K562 (cell line): ENCODE data around the gene KCTD4. TPM values are rescaled to one million over a fixed set of nuclear protein-coding genes. Genes with fewer than 3 reads are reported as not detected.

ENCODE experiments used
- CC2D1A ChIP-seq: fragments of 450-650 bp; IDR thresholded peaks from 2 replicates; pipeline ENCODE4 v1.6.1; 2017; ENCODE audit warnings: mild to moderate bottlenecking
- DIDO1 ChIP-seq: fragments of 450-650 bp; IDR thresholded peaks from 2 replicates; pipeline ENCODE4 v1.6.1; 2016; ENCODE audit warnings: low read depth, missing biosample characterization, missing genetic modification characterization
- MTA3 ChIP-seq: fragments of 450-650 bp; formaldehyde crosslinking; IDR thresholded peaks from 2 replicates; pipeline ENCODE4 v1.6.1; 2017; ENCODE audit warnings: mild to moderate bottlenecking, borderline replicate concordance
- NBN ChIP-seq: fragments of 450-650 bp; IDR thresholded peaks from 2 replicates; pipeline ENCODE4 v1.6.1; 2016; ENCODE audit warnings: low read depth, mild to moderate bottlenecking
- NFIC ChIP-seq: fragments of 450-650 bp; IDR thresholded peaks from 2 replicates; pipeline ENCODE4 v1.6.1; 2017; ENCODE audit warnings: mild to moderate bottlenecking, inconsistent platforms
- TBP ChIP-seq: optimal IDR thresholded peaks from 2 replicates; pipeline ENCODE3; 2011; ENCODE audit warnings: low read depth, low read length, improper control_type of control experiment
- USF1 ChIP-seq: sonication (generic); formaldehyde crosslinking; IDR thresholded peaks from 2 replicates; pipeline ENCODE4 v1.9.0; 2022; ENCODE audit warnings: mild to moderate bottlenecking, missing genetic modification reagents
- ZFP91 ChIP-seq: sonication (generic); formaldehyde crosslinking; IDR thresholded peaks from 2 replicates; pipeline ENCODE4 v1.8.0; 2022; ENCODE audit warnings: mild to moderate bottlenecking, missing genetic modification reagents
- ZNF740 ChIP-seq, 3 experiments: fragments of 200-800 bp in 1 of 3; sonication (Bioruptor generic) in 1 of 3; sonication (generic) in 1 of 3; formaldehyde crosslinking in 1 of 3; IDR thresholded peaks; 2 replicates each; pipeline versions ENCODE4 v1.6.1 to v1.8.0; 2016 to 2022; ENCODE audit warnings: mild to moderate bottlenecking in 2 of 3, missing compliant biosample characterization in 2 of 3, missing genetic modification characterization in 2 of 3, missing genetic modification reagents in 1 of 3
- polyA plus RNA-seq, 8 experiments: library from polyadenylated mRNA; depleted of rRNA in 4 of 8; stranded (reverse) in 5 of 8; unstranded in 3 of 8; fragments of >200 nt; fragmentation: Nextera tagmentation in 2 of 8; fragmentation: Illumina TruSeq in 1 of 8; extraction: Ambion mirVana in 2 of 8; extraction: Trizol in 1 of 8; gene quantifications; 2 replicates each; pipeline versions ENCODE4 v1.2.1 to v1.2.3, GENCODE V29; 2011 to 2014; ENCODE audit warnings: inconsistent platforms in 1 of 8, missing spikeins in 1 of 8
- total RNA-seq, 7 experiments: library from RNA; depleted of rRNA in 6 of 7; stranded (reverse); fragments of >200 nt in 6 of 7; fragmentation: Illumina TruSeq in 2 of 7; extraction: Trizol in 2 of 7; gene quantifications; 2 replicates each; pipeline versions ENCODE4 v1.2.1 to v1.2.3, GENCODE V29; 2011 to 2021; ENCODE audit warnings: low replicate concordance in 1 of 7

KCTD4 gene
- total and polyA plus RNA-seq, 9 of the 15 experiments (the other 6 are each of a cell fraction or from before 2014, with no cell fraction given) = not detected

GRCh38 chr13:45167611-45168554 lies 33.0 kb downstream of the KCTD4 start (continued):
- TF ChIP-seq ZNF740 (CRISPR knock-in tag; IDR thresholded peaks at IDR 0.05) (no peak), ZNF740 (tag; IDR thresholded peaks at IDR 0.05) (no peak), CC2D1A (no peak), USF1 (CRISPR knock-in tag) (no peak), NFIC (0 out of 2 replicates have a peak, but pooled peaks have one; percentile 12), DIDO1 (tag) (no peak), MTA3 (no peak), NBN (no peak), TBP (no peak), ZFP91 (CRISPR knock-in tag) (no peak)
